Measurements from ENCODE around the gene KNTC1.

Gene KNTC1

DNA sequence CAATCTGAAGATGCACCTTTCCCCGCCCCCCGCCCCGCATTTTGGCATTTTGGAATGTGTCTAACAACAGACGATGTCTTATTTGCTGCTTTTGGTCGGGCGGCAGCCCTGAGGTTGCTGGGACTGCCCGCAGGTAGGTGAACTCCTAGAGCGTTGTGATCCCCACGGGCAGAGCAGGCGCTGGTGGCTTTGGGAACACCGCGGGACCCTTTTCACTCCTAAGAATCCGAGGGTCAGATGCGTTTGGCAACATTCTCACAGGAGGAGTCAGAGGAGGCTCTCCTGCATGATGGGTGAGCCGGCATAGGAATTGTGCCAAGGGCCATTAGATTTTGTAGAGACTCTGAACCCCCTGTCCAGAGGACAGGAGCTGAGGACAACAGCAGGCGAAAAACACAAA, 134.2 kb downstream of the KNTC1 start:
- no peak for DNase-seq

DNA sequence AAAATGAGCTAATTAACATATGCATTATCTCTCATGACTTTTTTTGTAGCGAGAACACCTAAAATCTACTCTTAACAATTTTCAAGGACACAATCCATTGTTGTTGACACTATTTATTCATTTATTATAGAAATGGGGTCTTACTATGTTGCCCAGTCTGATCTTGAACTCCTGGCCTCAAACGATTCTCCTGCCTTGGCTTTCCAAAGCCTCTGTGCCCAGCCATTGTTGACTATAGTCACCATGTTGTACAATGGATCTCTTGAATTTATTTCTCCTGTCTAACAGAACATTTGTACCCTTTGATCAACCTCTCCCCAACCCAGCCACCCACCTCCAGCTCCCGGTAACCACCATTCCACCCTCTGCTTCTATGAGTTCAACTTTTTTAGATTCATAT, 134.9 kb downstream of the KNTC1 start:
- no peak for DNase-seq

DNA sequence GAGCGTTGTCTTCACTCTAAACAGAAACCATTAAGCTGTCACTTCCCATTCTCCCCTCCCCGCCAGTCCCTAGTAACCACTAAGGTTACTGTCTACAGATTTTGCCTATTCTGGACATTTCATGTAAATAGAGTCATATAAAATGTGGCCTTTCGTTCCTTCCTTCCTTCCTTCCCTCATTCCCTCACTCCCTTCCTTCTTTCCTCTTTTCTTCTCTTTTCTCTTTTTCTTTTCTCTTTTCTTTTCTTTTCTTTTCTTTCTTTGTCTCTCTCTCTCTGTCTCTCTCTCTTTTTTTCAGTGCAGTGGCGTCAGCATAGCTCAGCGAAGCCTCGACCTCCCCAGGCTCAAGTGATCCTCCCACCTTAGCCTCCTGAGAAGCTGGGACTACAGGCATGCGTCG, 138.3 kb downstream of the KNTC1 start:
- DNase-seq, result no peak

DNA sequence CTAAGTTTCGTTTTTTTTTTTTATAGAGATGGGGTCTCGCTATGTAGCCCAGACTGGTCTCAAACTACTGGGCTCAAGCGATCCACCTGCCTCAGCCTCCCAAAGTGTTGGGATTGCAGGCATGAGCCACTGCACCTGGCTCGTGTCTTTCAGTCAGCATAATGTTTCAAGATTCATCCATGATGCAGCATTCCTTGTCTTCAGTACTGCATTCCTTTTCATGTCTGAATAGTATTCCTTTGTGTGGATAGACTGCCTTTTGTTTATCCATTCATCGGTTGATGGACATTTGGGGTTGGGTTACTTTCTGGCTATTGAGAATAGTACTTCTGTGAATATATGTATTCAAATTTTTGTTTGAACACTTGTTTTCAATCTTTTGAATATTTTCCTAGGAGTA, 138.7 kb downstream of the KNTC1 start:
- no peak for DNase-seq

DNA sequence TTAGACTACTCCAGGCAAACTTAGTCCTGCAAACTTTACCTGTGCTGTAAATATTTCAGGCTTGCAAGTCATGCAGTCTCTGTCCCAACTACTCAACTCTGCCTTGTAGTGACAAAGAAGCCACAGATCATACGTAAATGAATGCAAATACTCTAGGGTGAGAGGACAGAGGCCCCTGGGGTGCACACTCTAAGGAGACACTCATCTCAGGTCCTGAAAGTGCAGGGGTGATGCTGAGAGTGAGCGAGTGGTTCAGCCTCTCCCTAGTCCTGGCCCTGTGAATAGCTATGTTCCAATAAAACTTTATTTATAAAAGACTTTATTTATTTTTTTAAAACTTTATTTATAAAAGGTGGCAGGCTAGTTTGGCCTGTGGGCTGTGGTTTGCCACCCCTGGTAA, 141.2 kb downstream of the KNTC1 start:
- DNase-seq, result no peak

DNA sequence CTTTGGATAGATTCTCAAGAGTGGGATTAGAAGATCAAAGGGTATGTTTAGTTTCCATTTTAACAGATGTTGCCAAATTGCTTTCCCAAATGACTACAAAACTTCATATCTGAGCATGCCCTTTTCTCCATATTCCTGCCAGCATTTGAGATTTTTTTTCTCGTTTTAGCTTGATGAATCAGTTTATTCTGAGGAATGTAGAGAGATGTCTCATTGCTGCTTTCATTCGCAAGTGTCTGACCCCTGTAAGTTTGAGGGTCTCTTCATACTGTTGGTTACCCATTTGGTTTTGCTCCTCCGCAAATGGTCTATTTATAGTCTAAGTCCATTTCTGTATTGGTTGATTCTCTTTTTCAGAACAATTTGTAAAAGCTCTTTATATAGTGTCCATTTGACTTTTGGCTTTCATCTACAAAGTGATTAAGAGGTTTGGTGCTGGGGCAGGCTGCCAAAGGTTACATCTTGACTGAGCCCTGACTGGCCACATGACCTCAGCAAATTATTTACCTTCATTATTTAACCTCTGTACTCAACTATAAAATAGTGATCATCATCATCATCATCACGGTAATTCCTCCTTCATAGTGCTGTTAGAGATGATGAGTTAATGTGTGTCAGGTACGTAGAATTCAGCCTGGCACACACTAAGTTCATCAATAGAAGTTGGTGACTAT, 142.5 kb downstream of the KNTC1 start:
- no peak for DNase-seq

DNA sequence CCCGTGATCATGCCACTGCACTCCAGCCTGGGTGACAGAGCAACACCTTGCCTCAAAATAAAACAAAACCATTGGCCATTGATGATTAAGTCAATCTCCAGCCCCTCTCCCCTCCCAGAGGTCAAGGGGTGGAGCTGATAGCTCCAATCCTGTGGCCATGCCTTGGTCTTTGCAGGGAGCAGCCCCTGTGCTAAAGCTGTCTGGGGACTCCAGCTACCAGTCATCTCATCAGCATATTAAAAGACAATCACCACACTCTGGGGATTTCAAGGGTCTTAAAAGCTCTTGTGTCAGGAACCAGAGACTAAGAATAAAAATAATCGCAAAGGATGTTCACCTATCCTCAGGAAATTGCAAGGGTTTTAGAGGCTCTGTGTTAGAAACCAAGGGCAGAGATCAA, 145.5 kb downstream of the KNTC1 start:
- no peak for DNase-seq

Measured in activated T-cell treated with anti-CD3 and anti-CD28 coated beads, Interleukin-2, amount 50 U/mL, for 1 hour (primary cell).